Stomach (tissue), 9 donors: Measurements from ENCODE around the gene ELMOD3. TPM values are rescaled to one million over a fixed set of nuclear protein-coding genes. Genes with fewer than 3 reads are reported as not detected.
A peak's percentile ranks its signal among the peaks of the same experiment; 100 is the strongest.
"Not testable (repeated sequence)": the region's sequence is repeated elsewhere in the genome, so short reads cannot be mapped to it uniquely, and the experiment has no call there.

Experiments
- DNase-seq, 2 donors: peaks; one replicate each; pipeline versions ENCODE4 v3.0.0 to v3.0.0-alpha.2; 2013 to 2019
- H3K27ac ChIP-seq, 5 donors: fragments of 200-600 bp in 4 of 5; sonication (generic) in 4 of 5; one replicate each; pipeline ENCODE4 v1.5.1; 2013 to 2019; ENCODE audit warnings: mild to moderate bottlenecking in 1 of 5, moderate library complexity in 1 of 5
- H3K27me3 ChIP-seq, 3 donors: fragments of 200-600 bp; sonication (generic); one replicate each; pipeline ENCODE4 v1.5.1; 2017 to 2019; ENCODE audit warnings: mixed run types in 1 of 3
- H3K36me3 ChIP-seq, 4 donors: fragments of 200-600 bp; sonication (generic); 1 replicate in 3 of 4; 2 replicates in 1 of 4; pipeline ENCODE4 v1.5.1; 2016 to 2019
- H3K4me1 ChIP-seq, 4 donors: fragments of 200-600 bp; sonication (generic); one replicate each; pipeline ENCODE4 v1.5.1; 2016 to 2019
- H3K4me3 ChIP-seq, 4 donors: fragments of 200-600 bp; sonication (generic) in 3 of 4; one replicate each; pipeline ENCODE4 v1.5.1; 2016 to 2019; ENCODE audit warnings: mild to moderate bottlenecking in 1 of 4
- H3K9me3 ChIP-seq, 4 donors: fragments of 200-600 bp; sonication (generic); one replicate each; pipeline ENCODE4 v1.5.1; 2016 to 2019
- EP300 ChIP-seq: sonication (generic); formaldehyde crosslinking; IDR thresholded peaks from one replicate; pipeline ENCODE4 v1.6.1; 2017; ENCODE audit warnings: antibody characterized with exemption
- POLR2A ChIP-seq, 4 donors: fragments of 450-650 bp; IDR thresholded peaks; one replicate each; pipeline ENCODE4 v1.6.1; 2016; ENCODE audit warnings: antibody characterized with exemption in 4 of 4, control low read depth in 2 of 4, mild to moderate bottlenecking in 1 of 4, moderate library complexity in 1 of 4
- POLR2AphosphoS5 ChIP-seq, 3 donors: sonication (generic); formaldehyde crosslinking; IDR thresholded peaks; one replicate each; pipeline ENCODE4 v1.6.1; 2016; ENCODE audit warnings: antibody characterized with exemption in 3 of 3
- WGBS, 5 donors: extraction: QIAGEN DNeasy Blood & Tissue Kit in 3 of 5; methylation state at CpG; one replicate each; pipeline versions ENCODE4 v1.1.5 to v1.1.7; 2013 to 2018; 5-methylcytosine and 5-hydroxymethylcytosine counted together
- intact Hi-C: fragments of 100-400 bp; cut with DNase I; formaldehyde crosslinking; loops from one replicate; pipeline ENCODE4 v1.15.1; 2023; ENCODE audit warnings: low total_unique reads
- polyA plus RNA-seq, 3 donors: library from polyadenylated mRNA; stranded (reverse); fragments of 200-250 nt; gene quantifications; one replicate each; pipeline ENCODE4 v1.2.3, GENCODE V29; 2013
- total RNA-seq, 5 donors: library from RNA; depleted of rRNA; stranded (reverse); fragments of >200 nt; gene quantifications; one replicate each; pipeline versions ENCODE4 v1.1.0 to v1.2.3, GENCODE V29; 2014 to 2016
- TF ChIP-seq, protein P1 (sequence below), 7 experiments: fragments of 450-650 bp in 4 of 7; fragments of 200-600 bp in 3 of 7; sonication (generic) in 3 of 7; IDR thresholded peaks; one replicate each; pipeline ENCODE4 v1.5.1; 2016 to 2019; ENCODE audit warnings: antibody characterized with exemption in 7 of 7, control low read depth in 2 of 7, mild to moderate bottlenecking in 1 of 7
- donor health status: healthy with polysubstance abuse.
- donor health status: Bipolar disorder and iron deficiency.
- donor health status: healthy.

ELMOD3 gene
- total and polyA plus RNA-seq, 8 donors, result 13.4 to 43.8 (median 19.3) TPM

DNA sequence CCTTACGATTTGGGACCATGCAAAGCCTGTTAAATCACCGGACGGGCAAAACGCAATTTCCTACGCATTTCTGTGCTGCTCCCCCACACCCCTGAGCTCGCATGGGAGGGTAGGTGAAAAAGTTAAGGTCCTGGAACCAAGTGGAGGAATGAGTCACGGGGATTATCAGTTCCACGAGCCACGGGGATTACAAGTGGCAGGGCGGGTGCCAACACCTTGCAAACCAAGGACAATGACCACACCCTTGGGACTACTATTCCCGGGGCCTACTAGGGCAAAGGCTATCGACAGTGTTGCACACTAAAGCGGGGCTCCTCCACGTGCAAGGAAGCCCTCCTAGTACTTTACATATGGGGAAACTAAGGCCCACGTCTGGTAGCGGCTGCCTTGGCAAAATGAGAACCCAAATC is 688 bp upstream of the ELMOD3 start:
- H3K4me3 ChIP-seq, result peak overlapping the region; percentile 73 to 87 (median 77)
- intact Hi-C loops, result no loop called here
- 2 to 21% (median 7%) methylated on average over 10 to 16 of the region's 16 CpGs for WGBS, 5 donors
- DNase-seq, result peak; percentile 78 to 83
- H3K27ac ChIP-seq, result peak overlapping the region; percentile 87 to 92 (median 88)
- H3K27me3 ChIP-seq, result no peaks in the 10 kb centered on the region
- H3K9me3 ChIP-seq, result no peaks in the 10 kb centered on the region
- peaks cover 23 to 62% (median 57%) of the 10 kb centered on the region in 4 donors for H3K36me3 ChIP-seq
- TF ChIP-seq POLR2AphosphoS5 (IDR thresholded peaks at IDR 0.05) (peak in 2 of 3 donors; percentile 34 to 37), POLR2A (IDR thresholded peaks at IDR 0.05) (no peak)
- peaks cover 0 to 68% (median 56%) of the 10 kb centered on the region in 4 donors for H3K4me1 ChIP-seq

DNA sequence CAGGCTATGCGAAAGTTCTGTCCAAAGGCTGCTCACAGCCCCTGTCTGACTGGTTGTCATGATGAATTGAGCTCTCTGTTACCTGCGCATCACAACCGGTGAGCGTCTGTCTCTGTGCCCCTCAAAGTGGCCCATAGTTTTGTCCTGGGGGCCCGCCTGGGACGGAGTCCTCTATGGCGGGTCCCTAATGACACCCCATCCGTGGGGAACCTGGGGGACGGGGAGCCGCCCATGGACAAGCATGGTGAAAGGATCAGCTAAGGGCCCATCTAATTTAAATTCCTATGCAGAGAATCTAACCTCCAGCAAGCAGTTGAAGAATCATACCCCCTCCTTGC is 473 bp downstream of the ELMOD3 start:
- no peaks in the 10 kb centered on the region for H3K9me3 ChIP-seq
- peak overlapping the region; percentile 73 to 87 (median 77) for H3K4me3 ChIP-seq
- H3K4me1 ChIP-seq, result peaks cover 0 to 70% (median 57%) of the 10 kb centered on the region in 4 donors
- no peaks in the 10 kb centered on the region for H3K27me3 ChIP-seq
- intact Hi-C loops, result no loop called here
- TF ChIP-seq POLR2A (IDR thresholded peaks at IDR 0.05), result no peak
- no peak for TF ChIP-seq POLR2AphosphoS5 (IDR thresholded peaks at IDR 0.05)
- TF ChIP-seq EP300, result no peak
- TF ChIP-seq, protein P1, sequence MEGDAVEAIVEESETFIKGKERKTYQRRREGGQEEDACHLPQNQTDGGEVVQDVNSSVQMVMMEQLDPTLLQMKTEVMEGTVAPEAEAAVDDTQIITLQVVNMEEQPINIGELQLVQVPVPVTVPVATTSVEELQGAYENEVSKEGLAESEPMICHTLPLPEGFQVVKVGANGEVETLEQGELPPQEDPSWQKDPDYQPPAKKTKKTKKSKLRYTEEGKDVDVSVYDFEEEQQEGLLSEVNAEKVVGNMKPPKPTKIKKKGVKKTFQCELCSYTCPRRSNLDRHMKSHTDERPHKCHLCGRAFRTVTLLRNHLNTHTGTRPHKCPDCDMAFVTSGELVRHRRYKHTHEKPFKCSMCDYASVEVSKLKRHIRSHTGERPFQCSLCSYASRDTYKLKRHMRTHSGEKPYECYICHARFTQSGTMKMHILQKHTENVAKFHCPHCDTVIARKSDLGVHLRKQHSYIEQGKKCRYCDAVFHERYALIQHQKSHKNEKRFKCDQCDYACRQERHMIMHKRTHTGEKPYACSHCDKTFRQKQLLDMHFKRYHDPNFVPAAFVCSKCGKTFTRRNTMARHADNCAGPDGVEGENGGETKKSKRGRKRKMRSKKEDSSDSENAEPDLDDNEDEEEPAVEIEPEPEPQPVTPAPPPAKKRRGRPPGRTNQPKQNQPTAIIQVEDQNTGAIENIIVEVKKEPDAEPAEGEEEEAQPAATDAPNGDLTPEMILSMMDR (IDR thresholded peaks at IDR 0.05), result no peak
- peak overlapping the region; percentile 47 to 92 (median 88) for H3K27ac ChIP-seq
- peaks cover 13 to 62% (median 57%) of the 10 kb centered on the region in 4 donors for H3K36me3 ChIP-seq
- no peak for DNase-seq
- 2 to 12% (median 7%) methylated on average over 7 to 10 of the region's 10 CpGs for WGBS, 5 donors

DNA sequence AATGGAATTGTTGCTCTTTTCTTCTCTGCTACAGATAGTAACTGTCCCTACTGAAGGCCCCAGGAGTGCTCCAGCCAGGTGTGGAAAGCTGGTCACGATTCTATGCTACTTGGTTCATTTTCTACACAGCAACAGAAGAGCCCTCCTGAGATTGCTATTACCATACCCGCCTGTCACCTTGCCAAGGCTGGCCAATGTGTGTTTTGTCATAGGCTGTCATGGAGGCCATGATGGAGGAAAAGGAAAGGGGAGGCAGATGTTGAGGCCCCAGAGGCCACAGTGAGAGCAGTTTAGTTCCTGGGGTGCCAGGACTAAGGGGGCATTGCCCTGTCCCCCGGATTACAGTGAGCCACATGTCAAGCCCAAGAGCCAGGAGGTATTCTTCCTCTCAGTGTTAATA is 952 bp downstream of the ELMOD3 start:
- DNase-seq, result peak in 1 of 2 donors; percentile 42
- Histone ChIP-seq H3K4me1 (peaks cover 0 to 70% (median 57%) of the 10 kb centered on the region in 4 donors), H3K4me3 (peak overlapping the region; percentile 73 to 87 (median 77)), H3K36me3 (peaks cover 8 to 61% (median 53%) of the 10 kb centered on the region in 4 donors), H3K9me3 (no peaks in the 10 kb centered on the region), H3K27me3 (no peaks in the 10 kb centered on the region), H3K27ac (peak overlapping the region in 2 of 5 donors; percentile 88 to 90)
- intact Hi-C loops, result no loop called here
- TF ChIP-seq POLR2AphosphoS5 (IDR thresholded peaks at IDR 0.05), result no peak
- no peak for TF ChIP-seq POLR2A (IDR thresholded peaks at IDR 0.05)
- TF ChIP-seq EP300, result no peak
- TF ChIP-seq, protein P1 (IDR thresholded peaks at IDR 0.05), result no peak
- WGBS, 5 donors, result 67 to 74% (median 70%) methylated on average over 3 of the region's 3 CpGs

DNA sequence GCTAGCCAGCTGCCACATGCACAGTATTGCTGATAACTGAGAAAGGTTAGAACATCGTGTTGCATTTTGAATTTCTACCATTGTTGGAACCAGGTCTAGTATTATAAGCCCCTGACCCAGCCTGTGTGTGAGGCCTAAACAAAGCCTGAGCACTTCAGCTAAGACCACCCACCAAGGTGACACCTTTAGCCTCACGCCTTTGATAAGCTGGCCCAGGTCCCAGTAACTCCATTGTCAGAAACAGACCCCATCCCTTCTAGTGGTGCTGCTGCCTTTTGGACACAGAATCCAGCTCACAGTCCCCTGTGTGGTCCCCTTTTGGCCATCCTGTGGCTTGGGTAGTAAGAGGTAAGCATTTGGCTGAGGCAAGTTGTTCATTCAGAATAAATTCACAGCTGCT is 1.6 kb downstream of the ELMOD3 start:
- Histone ChIP-seq H3K9me3 (no peaks in the 10 kb centered on the region), H3K27me3 (no peaks in the 10 kb centered on the region), H3K36me3 (peaks cover 1 to 61% (median 51%) of the 10 kb centered on the region in 4 donors), H3K4me1 (peaks cover 0 to 70% (median 57%) of the 10 kb centered on the region in 4 donors), H3K4me3 (no peak overlapping the region), H3K27ac (no peak overlapping the region)
- DNase-seq, result no peak
- WGBS, 5 donors, result 82 to 88% (median 84%) methylated on average over 2 of the region's 2 CpGs
- no peak for TF ChIP-seq POLR2AphosphoS5 (IDR thresholded peaks at IDR 0.05)
- TF ChIP-seq POLR2A (IDR thresholded peaks at IDR 0.05), result no peak
- TF ChIP-seq, protein P1 (IDR thresholded peaks at IDR 0.05), result no peak
- no peak for TF ChIP-seq EP300
- intact Hi-C loops, result no loop called here

DNA sequence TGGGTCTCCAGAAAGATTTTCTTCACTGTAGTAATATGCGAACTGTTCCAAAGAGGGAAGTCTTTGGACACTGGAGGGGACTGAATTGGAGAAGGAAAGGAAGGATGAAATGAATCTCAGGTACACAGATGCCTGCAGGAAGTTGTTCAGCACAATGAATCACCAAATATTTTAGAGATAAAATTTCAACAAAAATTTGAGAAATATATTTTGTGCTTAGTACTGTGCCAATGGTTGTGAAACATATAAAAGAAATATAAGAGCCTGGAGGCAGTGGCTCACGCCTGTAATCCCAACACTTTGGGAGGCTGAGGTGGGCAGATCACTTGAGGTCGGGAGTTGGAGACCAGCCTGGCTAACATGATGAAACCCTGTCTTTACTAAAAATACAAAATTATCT is 3.2 kb downstream of the ELMOD3 start:
- no peaks in the 10 kb centered on the region for H3K27me3 ChIP-seq
- H3K27ac ChIP-seq, result no peak overlapping the region
- TF ChIP-seq, protein P1 (IDR thresholded peaks at IDR 0.05), result no peak
- no peak for TF ChIP-seq POLR2AphosphoS5 (IDR thresholded peaks at IDR 0.05)
- no peak for TF ChIP-seq EP300
- no peak for TF ChIP-seq POLR2A (IDR thresholded peaks at IDR 0.05)
- no peaks in the 10 kb centered on the region for H3K9me3 ChIP-seq
- H3K4me3 ChIP-seq, result no peak overlapping the region
- intact Hi-C loops, result no loop called here
- DNase-seq, result no peak
- WGBS, 5 donors, result 85 to 97% (median 93%) methylated on average over 3 of the region's 3 CpGs
- H3K36me3 ChIP-seq, result peaks cover 6 to 66% (median 60%) of the 10 kb centered on the region in 4 donors
- peaks cover 0 to 55% (median 46%) of the 10 kb centered on the region in 4 donors for H3K4me1 ChIP-seq

DNA sequence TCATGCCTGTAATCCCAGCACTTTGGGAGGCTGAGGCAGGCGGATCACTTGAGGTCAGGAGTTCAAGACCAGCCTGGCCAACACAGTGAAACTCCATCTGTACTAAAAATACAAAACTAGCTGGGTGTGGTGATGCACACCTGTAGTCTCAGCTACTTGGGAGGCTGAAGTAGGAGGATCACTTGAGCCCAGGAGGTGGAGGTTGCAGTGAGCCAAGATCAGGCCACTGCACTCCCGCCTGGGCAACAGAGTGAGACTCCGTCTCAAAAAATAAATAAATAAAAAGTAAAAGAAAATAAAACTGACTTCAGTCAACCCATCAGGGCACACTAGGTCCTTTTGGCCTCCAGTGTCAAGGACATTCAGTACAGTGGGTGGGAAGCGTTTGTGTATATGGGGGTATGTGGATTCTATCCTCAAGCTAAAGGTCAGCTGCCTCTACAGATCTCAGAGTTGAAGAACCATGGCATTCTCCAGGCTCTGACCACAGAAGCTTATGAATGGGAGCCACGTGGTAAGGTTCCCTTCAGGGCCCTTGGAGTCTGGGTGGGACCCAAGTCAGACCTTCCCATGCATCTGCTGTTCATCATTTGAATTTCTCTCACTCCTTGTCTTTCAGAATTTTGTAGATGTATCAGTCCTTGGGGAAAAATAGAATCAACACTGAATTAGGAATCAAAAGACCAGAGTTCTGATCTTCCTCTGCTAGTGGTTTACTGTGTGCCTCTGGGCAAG is 8.3 kb downstream of the ELMOD3 start:
- WGBS, 5 donors, result 83 to 97% (median 88%) methylated on average over 5 of the region's 5 CpGs
- intact Hi-C loops, H3K27ac ChIP-seq, H3K4me3 ChIP-seq, H3K9me3 ChIP-seq, H3K27me3 ChIP-seq, DNase-seq: not testable (repeated sequence)
- Histone ChIP-seq H3K36me3 (peaks cover 13 to 89% (median 80%) of the 10 kb centered on the region in 4 donors), H3K4me1 (peaks cover 0 to 14% (median 8%) of the 10 kb centered on the region in 4 donors)
